Measurements from ENCODE around the gene C2orf68. TPM values are rescaled to one million over a fixed set of nuclear protein-coding genes. Genes with fewer than 3 reads are reported as not detected.
"Not testable (repeated sequence)": the region's sequence is repeated elsewhere in the genome, so short reads cannot be mapped to it uniquely, and the experiment has no call there.

Gene C2orf68
- polyA plus RNA-seq, 1 of the 3 experiments (the other 2 are of a cell fraction), result 14.5 TPM

- no peaks in the 10 kb centered on the region for H3K9me2 ChIP-seq
- DNase-seq, result no peak
- TF ChIP-seq FOXJ3 (CRISPR knock-in tag; IDR thresholded peaks at IDR 0.05) (no peak), IRF3 (IDR thresholded peaks at IDR 0.05; ENCODE audit: low read depth, low read length) (no peak), REST (IDR thresholded peaks at IDR 0.05; ENCODE audit: low read depth, low read length) (no peak), CHD2 (IDR thresholded peaks at IDR 0.05; ENCODE audit: low read length, partially characterized antibody) (no peak), ZBTB33 (IDR thresholded peaks at IDR 0.05; ENCODE audit: borderline replicate concordance, low read depth) (no peak), POLR2AphosphoS5 (IDR thresholded peaks at IDR 0.05; ENCODE audit: low read depth, low read length) (no peak), EP300 (IDR thresholded peaks at IDR 0.05; ENCODE audit: borderline replicate concordance in 1 of 2, low read depth in 1 of 2, low read length in 1 of 2) (no peak), RXRA (IDR thresholded peaks at IDR 0.05; ENCODE audit: borderline replicate concordance, low read depth) (no peak), CTCF (IDR thresholded peaks at IDR 0.05) (no peak), NFIC (IDR thresholded peaks at IDR 0.05; ENCODE audit: borderline replicate concordance) (no peak), SIN3A (IDR thresholded peaks at IDR 0.05; ENCODE audit: borderline replicate concordance, low read depth, low read length) (no peak)
- ChIA-PET CTCF (interaction anchor here (0.8 to 7.5 kb wide), 5 partner anchors 12 to 47 kb away, joined by 3 to 49 read pairs (median 7); no protein-coding TSS in a partner anchor), POLR2A (no interaction called here)
- H3F3A ChIP-seq (replicated peaks; ENCODE audit: insufficient read depth), result no peaks in the 10 kb centered on the region
- H3K4me1 ChIP-seq (ENCODE audit: control insufficient read depth in 1 of 2, insufficient read depth in 2 of 2, low read depth in 1 of 2, low read length in 1 of 2), result no peaks in the 10 kb centered on the region
- H3K79me2 ChIP-seq (ENCODE audit: insufficient read depth), result no peaks in the 10 kb centered on the region
- H3K9ac ChIP-seq, result no peak overlapping the region
- H3K4me3 ChIP-seq (ENCODE audit: low read depth in 2 of 2, low read length in 1 of 2), result no peak overlapping the region
- no peaks in the 10 kb centered on the region for H3K27me3 ChIP-seq (ENCODE audit: insufficient read depth)
- 0 out of 2 replicates have a peak, but pooled peaks cover 6% of the 10 kb centered on the region for H4K20me1 ChIP-seq (ENCODE audit: insufficient read depth)
- H3K4me2 ChIP-seq, result no peak overlapping the region
- no peak overlapping the region for H2AFZ ChIP-seq (ENCODE audit: low read depth)
- peaks cover 0 to 4% of the 10 kb centered on the region in 2 experiments for H3K36me3 ChIP-seq (replicated peaks in 1 of 2; ENCODE audit: control insufficient read depth in 1 of 2, insufficient read depth in 2 of 2, low read length in 1 of 2)
- H3K27ac ChIP-seq (ENCODE audit: low read depth in 2 of 2, low read length in 1 of 2), result no peak overlapping the region
- no peaks in the 10 kb centered on the region for H3K9me3 ChIP-seq
- 96% methylated on average over 4 of the region's 7 CpGs for WGBS (ENCODE audit: low lambda C conversion rate)
Measured at GRCh38 chr2:85660725-85661124, 48.9 kb upstream of the C2orf68 start.

GRCh38 chr2:85660301-85660700 lies 48.4 kb upstream of the C2orf68 start:
- H2AFZ ChIP-seq (ENCODE audit: low read depth); H3K27me3 ChIP-seq (ENCODE audit: insufficient read depth); H3F3A ChIP-seq (replicated peaks; ENCODE audit: insufficient read depth); H3K9me3 ChIP-seq; H3K4me2 ChIP-seq; H3K9ac ChIP-seq; H3K27ac ChIP-seq (ENCODE audit: low read depth in 2 of 2, low read length in 1 of 2); DNase-seq; H4K20me1 ChIP-seq (ENCODE audit: insufficient read depth); H3K79me2 ChIP-seq (ENCODE audit: insufficient read depth); H3K9me2 ChIP-seq; POLR2A ChIA-PET; H3K36me3 ChIP-seq (replicated peaks in 1 of 2; ENCODE audit: control insufficient read depth in 1 of 2, insufficient read depth in 2 of 2, low read length in 1 of 2); H3K4me1 ChIP-seq (ENCODE audit: control insufficient read depth in 1 of 2, insufficient read depth in 2 of 2, low read depth in 1 of 2, low read length in 1 of 2); H3K4me3 ChIP-seq (ENCODE audit: low read depth in 2 of 2, low read length in 1 of 2): not testable (repeated sequence)
- CTCF ChIA-PET, result interaction anchor here (1.2 to 7.5 kb wide), 4 partner anchors 17 to 47 kb away, joined by 3 to 49 read pairs (median 12); no protein-coding TSS in a partner anchor
- 94% methylated on average over 11 of the region's 11 CpGs for WGBS (ENCODE audit: low lambda C conversion rate)
